H1 (cell line): ENCODE data around the gene ACYP2. TPM values are rescaled to one million over a fixed set of nuclear protein-coding genes. Genes with fewer than 3 reads are reported as not detected.

Experiments used
- PHF8 ChIP-seq: fragments of 200-600 bp; sonication (generic); conservative IDR thresholded peaks from 2 replicates; pipeline ENCODE4 v1.7.1; 2012; ENCODE audit warnings: low read depth, mild to moderate bottlenecking, inconsistent platforms, low read length, moderate library complexity
- TAF7 ChIP-seq: optimal IDR thresholded peaks from 2 replicates; pipeline ENCODE3; 2011; ENCODE audit warnings: low read depth, mild to moderate bottlenecking, inconsistent platforms, low read length, moderate library complexity, borderline replicate concordance
- USF2 ChIP-seq: IDR thresholded peaks from 2 replicates; pipeline ENCODE4 v1.6.1; 2011; ENCODE audit warnings: low read length, improper control_type of control experiment
- ZNF274 ChIP-seq: IDR thresholded peaks from 2 replicates; pipeline ENCODE4 v1.7.0; 2012; ENCODE audit warnings: low read length, borderline replicate concordance; ENCODE audit errors: extremely low read depth
- polyA plus RNA-seq, 7 experiments: library from polyadenylated mRNA; depleted of rRNA in 3 of 7; stranded (reverse) in 5 of 7; unstranded in 2 of 7; fragments of >200 nt in 5 of 7; fragments of 200-250 nt in 2 of 7; gene quantifications; 1 replicate in 5 of 7; 2 replicates in 1 of 7; 4 replicates in 1 of 7; pipeline versions ENCODE4 v1.2.1 to v1.2.3, GENCODE V29; 2011 to 2013; ENCODE audit warnings: missing spikeins in 2 of 7, mixed read lengths in 2 of 7
- total RNA-seq: library from RNA; stranded (reverse); fragmentation: NEBNext Ultra II Directional; extraction: Animal tissue kit (Norgen Biotek cat#: 25700); gene quantifications from 2 replicates; pipeline ENCODE4 v1.2.1, GENCODE V29; 2021
- TF ChIP-seq, protein P1 (sequence below): IDR thresholded peaks from 2 replicates; pipeline ENCODE4 v1.6.1; 2012; ENCODE audit warnings: inconsistent platforms

ACYP2 gene
- total and polyA plus RNA-seq, 2 of the 8 experiments (the other 6 are each of a cell fraction or from before 2014, with no cell fraction given): 3.4 to 4.4 TPM

DNA sequence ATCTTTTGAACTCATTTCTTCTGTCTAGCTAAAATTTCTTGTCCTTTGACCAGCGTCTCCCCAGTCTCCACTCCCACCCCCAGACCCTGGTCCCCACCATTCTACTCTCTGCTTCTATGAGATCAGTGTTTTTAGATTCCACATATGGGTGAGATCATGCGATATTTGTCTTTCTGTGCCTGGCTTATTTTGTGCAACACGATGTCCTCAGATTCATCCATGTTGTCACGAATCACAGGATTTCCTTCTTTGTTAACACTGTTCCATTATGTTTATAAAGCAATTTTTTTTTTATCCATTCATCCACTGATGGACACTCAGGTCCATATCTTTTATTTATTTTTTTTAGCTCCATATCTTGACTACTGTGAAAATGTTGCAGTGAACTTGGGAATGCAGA is 16.0 kb upstream of the ACYP2 start (continued):
- TF ChIP-seq USF2 (no peak), PHF8 (no peak), TAF7 (no peak), ZNF274 (no peak)
- TF ChIP-seq, protein P1, sequence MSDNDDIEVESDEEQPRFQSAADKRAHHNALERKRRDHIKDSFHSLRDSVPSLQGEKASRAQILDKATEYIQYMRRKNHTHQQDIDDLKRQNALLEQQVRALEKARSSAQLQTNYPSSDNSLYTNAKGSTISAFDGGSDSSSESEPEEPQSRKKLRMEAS: no peak
